ENCODE results near the gene TGIF1. TPM values are rescaled to one million over a fixed set of nuclear protein-coding genes. Genes with fewer than 3 reads are reported as not detected.
A peak's percentile ranks its signal among the peaks of the same experiment; 100 is the strongest.

Gene TGIF1
- total and polyA plus RNA-seq, 9 of the 15 experiments (the other 6 are each of a cell fraction or from before 2014, with no cell fraction given) = 16.1 to 77.7 (median 44.6) TPM

GRCh38 chr18:3447895-3448837 is 1.8 kb upstream of the TGIF1 start (continued):
- TF ChIP-seq, protein P1, sequence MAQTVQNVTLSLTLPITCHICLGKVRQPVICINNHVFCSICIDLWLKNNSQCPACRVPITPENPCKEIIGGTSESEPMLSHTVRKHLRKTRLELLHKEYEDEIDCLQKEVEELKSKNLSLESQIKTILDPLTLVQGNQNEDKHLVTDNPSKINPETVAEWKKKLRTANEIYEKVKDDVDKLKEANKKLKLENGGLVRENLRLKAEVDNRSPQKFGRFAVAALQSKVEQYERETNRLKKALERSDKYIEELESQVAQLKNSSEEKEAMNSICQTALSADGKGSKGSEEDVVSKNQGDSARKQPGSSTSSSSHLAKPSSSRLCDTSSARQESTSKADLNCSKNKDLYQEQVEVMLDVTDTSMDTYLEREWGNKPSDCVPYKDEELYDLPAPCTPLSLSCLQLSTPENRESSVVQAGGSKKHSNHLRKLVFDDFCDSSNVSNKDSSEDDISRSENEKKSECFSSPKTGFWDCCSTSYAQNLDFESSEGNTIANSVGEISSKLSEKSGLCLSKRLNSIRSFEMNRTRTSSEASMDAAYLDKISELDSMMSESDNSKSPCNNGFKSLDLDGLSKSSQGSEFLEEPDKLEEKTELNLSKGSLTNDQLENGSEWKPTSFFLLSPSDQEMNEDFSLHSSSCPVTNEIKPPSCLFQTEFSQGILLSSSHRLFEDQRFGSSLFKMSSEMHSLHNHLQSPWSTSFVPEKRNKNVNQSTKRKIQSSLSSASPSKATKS (CRISPR knock-in tag; IDR thresholded peaks at IDR 0.05) = no peak
- peak; percentile 99 for TF ChIP-seq POLR2G (IDR thresholded peaks at IDR 0.05; ENCODE audit: low read depth, low read length)
- TF ChIP-seq, protein P2, sequence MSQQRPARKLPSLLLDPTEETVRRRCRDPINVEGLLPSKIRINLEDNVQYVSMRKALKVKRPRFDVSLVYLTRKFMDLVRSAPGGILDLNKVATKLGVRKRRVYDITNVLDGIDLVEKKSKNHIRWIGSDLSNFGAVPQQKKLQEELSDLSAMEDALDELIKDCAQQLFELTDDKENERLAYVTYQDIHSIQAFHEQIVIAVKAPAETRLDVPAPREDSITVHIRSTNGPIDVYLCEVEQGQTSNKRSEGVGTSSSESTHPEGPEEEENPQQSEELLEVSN (IDR thresholded peaks at IDR 0.05; ENCODE audit: borderline replicate concordance in 1 of 2, extremely low read depth in 1 of 2, insufficient read depth in 1 of 2, insufficient read length in 1 of 2, low read depth in 1 of 2, low read length in 1 of 2, poor library complexity in 1 of 2, severe bottlenecking in 1 of 2) = peak; percentile 56 to 75
- TF ChIP-seq MAFF (IDR thresholded peaks at IDR 0.05; ENCODE audit: low read length) = no peak
- TF ChIP-seq, protein P3, sequence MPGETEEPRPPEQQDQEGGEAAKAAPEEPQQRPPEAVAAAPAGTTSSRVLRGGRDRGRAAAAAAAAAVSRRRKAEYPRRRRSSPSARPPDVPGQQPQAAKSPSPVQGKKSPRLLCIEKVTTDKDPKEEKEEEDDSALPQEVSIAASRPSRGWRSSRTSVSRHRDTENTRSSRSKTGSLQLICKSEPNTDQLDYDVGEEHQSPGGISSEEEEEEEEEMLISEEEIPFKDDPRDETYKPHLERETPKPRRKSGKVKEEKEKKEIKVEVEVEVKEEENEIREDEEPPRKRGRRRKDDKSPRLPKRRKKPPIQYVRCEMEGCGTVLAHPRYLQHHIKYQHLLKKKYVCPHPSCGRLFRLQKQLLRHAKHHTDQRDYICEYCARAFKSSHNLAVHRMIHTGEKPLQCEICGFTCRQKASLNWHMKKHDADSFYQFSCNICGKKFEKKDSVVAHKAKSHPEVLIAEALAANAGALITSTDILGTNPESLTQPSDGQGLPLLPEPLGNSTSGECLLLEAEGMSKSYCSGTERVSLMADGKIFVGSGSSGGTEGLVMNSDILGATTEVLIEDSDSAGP (CRISPR knock-in tag; IDR thresholded peaks at IDR 0.05) = no peak
- TF ChIP-seq ZNF239 (CRISPR knock-in tag; IDR thresholded peaks at IDR 0.05) = peak; percentile 12; the same call in 1 of the 2 replicates
- TF ChIP-seq THAP12 (CRISPR knock-in tag; IDR thresholded peaks at IDR 0.05) = peak; percentile 93
- TF ChIP-seq HES1 (IDR thresholded peaks at IDR 0.05; ENCODE audit: low read depth) = no peak
- TF ChIP-seq ZNF165 (CRISPR knock-in tag; IDR thresholded peaks at IDR 0.05; ENCODE audit: borderline replicate concordance) = no peak
- no peak for TF ChIP-seq ASH1L (IDR thresholded peaks at IDR 0.05; ENCODE audit: borderline replicate concordance, low read depth, partially characterized antibody)
- TF ChIP-seq FOXK2 (conservative IDR thresholded peaks at IDR 0.05 in 1 of 2, IDR thresholded peaks at IDR 0.05 in 1 of 2; ENCODE audit: low read depth in 2 of 2) = no peak
- peak; percentile 63 for TF ChIP-seq TCF3 (CRISPR knock-in tag; IDR thresholded peaks at IDR 0.05)
- TF ChIP-seq SREBF1 (IDR thresholded peaks at IDR 0.05; ENCODE audit: borderline replicate concordance, low read depth, low read length) = 0 out of 2 replicates have a peak, but pooled peaks have one; percentile 63
- TF ChIP-seq CBX5 (IDR thresholded peaks at IDR 0.05; ENCODE audit: borderline replicate concordance, low read depth) = no peak
- TF ChIP-seq GATA2 (CRISPR knock-in tag; IDR thresholded peaks at IDR 0.05) = no peak
- TF ChIP-seq ZBTB8A (IDR thresholded peaks at IDR 0.05; ENCODE audit: partially characterized antibody) = no peak
- TF ChIP-seq ZNF140 (CRISPR knock-in tag; IDR thresholded peaks at IDR 0.05) = no peak
- peak; percentile 65; the same call in 1 of the 2 replicates for TF ChIP-seq ZBED1 (IDR thresholded peaks at IDR 0.05)
- no peak for TF ChIP-seq GTF2E2 (tag; IDR thresholded peaks at IDR 0.05)

Measured in K562 (cell line).